Muscle layer of colon (tissue), 2 donors: ENCODE measurements around the gene IL1R2.

ENCODE experiments used
- H3K27ac ChIP-seq: one replicate; pipeline ENCODE4 v1.7.0; 2013; ENCODE audit warnings: low read depth, mild to moderate bottlenecking, low read length, moderate library complexity
- H3K27me3 ChIP-seq, 2 donors: one replicate each; pipeline ENCODE4 v1.7.0; 2013; ENCODE audit warnings: low read length in 2 of 2, mild to moderate bottlenecking in 2 of 2; ENCODE audit not compliant: insufficient read depth in 2 of 2, control insufficient read depth in 1 of 2
- H3K36me3 ChIP-seq: one replicate; pipeline ENCODE4 v1.7.0; 2013; ENCODE audit warnings: mild to moderate bottlenecking, low read length; ENCODE audit not compliant: insufficient read depth
- H3K4me1 ChIP-seq: one replicate; pipeline ENCODE4 v1.7.0; 2013; ENCODE audit warnings: mild to moderate bottlenecking, low read length; ENCODE audit not compliant: insufficient read depth
- H3K4me3 ChIP-seq, 2 donors: one replicate each; pipeline ENCODE4 v1.7.0; 2013; ENCODE audit warnings: low read length in 2 of 2, low read depth in 1 of 2, mild to moderate bottlenecking in 1 of 2, moderate library complexity in 1 of 2
- H3K9ac ChIP-seq: one replicate; pipeline ENCODE4 v1.7.0; 2013; ENCODE audit warnings: low read length
- H3K9me3 ChIP-seq: one replicate; pipeline ENCODE4 v1.7.0; 2013; ENCODE audit warnings: mild to moderate bottlenecking, low read length
- donor health status: abdominal sarcoma.
- donor health status: Adenocarcinoma of cecum.

IL1R2 gene

GRCh38 chr2:102013206-102014040 is 21.7 kb downstream of the IL1R2 start:
- H3K4me1 ChIP-seq, result no peaks in the 10 kb centered on the region
- no peaks in the 10 kb centered on the region for H3K36me3 ChIP-seq
- H3K27ac ChIP-seq, result no peak overlapping the region
- no peaks in the 10 kb centered on the region for H3K27me3 ChIP-seq
- no peak overlapping the region for H3K9ac ChIP-seq
- H3K4me3 ChIP-seq, result no peak overlapping the region
- no peaks in the 10 kb centered on the region for H3K9me3 ChIP-seq

GRCh38 chr2:102014041-102014345 is 22.2 kb downstream of the IL1R2 start:
- Histone ChIP-seq H3K9ac (no peak overlapping the region), H3K36me3 (no peaks in the 10 kb centered on the region), H3K4me1 (no peaks in the 10 kb centered on the region), H3K9me3 (no peaks in the 10 kb centered on the region), H3K27ac (no peak overlapping the region), H3K4me3 (no peak overlapping the region), H3K27me3 (no peaks in the 10 kb centered on the region)

- Histone ChIP-seq H3K27ac (no peak overlapping the region), H3K36me3 (no peaks in the 10 kb centered on the region), H3K27me3 (no peaks in the 10 kb centered on the region), H3K4me1 (no peaks in the 10 kb centered on the region), H3K9me3 (no peaks in the 10 kb centered on the region), H3K4me3 (no peak overlapping the region), H3K9ac (no peak overlapping the region)
These were observed 23.6 kb downstream of the IL1R2 start for GRCh38 chr2:102015399-102015798.

- Histone ChIP-seq H3K4me1 (no peaks in the 10 kb centered on the region), H3K9ac (no peak overlapping the region), H3K9me3 (no peaks in the 10 kb centered on the region), H3K27me3 (no peaks in the 10 kb centered on the region), H3K27ac (no peak overlapping the region), H3K36me3 (no peaks in the 10 kb centered on the region), H3K4me3 (no peak overlapping the region)
These were observed 24.7 kb downstream of the IL1R2 start for GRCh38 chr2:102016399-102016955.

GRCh38 chr2:102018823-102019445 is 27.2 kb downstream of the IL1R2 start:
- H3K27ac ChIP-seq, result no peak overlapping the region
- no peaks in the 10 kb centered on the region for H3K4me1 ChIP-seq
- no peak overlapping the region for H3K9ac ChIP-seq
- no peaks in the 10 kb centered on the region for H3K27me3 ChIP-seq
- no peak overlapping the region for H3K4me3 ChIP-seq
- no peaks in the 10 kb centered on the region for H3K36me3 ChIP-seq
- no peaks in the 10 kb centered on the region for H3K9me3 ChIP-seq

GRCh38 chr2:102020596-102021170 is 28.9 kb downstream of the IL1R2 start:
- Histone ChIP-seq H3K9me3 (no peaks in the 10 kb centered on the region), H3K4me1 (no peaks in the 10 kb centered on the region), H3K27me3 (no peaks in the 10 kb centered on the region), H3K4me3 (no peak overlapping the region), H3K9ac (no peak overlapping the region), H3K36me3 (no peaks in the 10 kb centered on the region), H3K27ac (no peak overlapping the region)

- Histone ChIP-seq H3K9me3 (no peaks in the 10 kb centered on the region), H3K4me3 (no peak overlapping the region), H3K36me3 (no peaks in the 10 kb centered on the region), H3K27me3 (no peaks in the 10 kb centered on the region), H3K4me1 (peaks cover 4% of the 10 kb centered on the region), H3K9ac (no peak overlapping the region), H3K27ac (no peak overlapping the region)
These were observed 30.0 kb downstream of the IL1R2 start for GRCh38 chr2:102021779-102022178.

GRCh38 chr2:102022884-102023539 is 31.3 kb downstream of the IL1R2 start:
- Histone ChIP-seq H3K27ac (no peak overlapping the region), H3K4me1 (peaks cover 17% of the 10 kb centered on the region), H3K36me3 (no peaks in the 10 kb centered on the region)

GRCh38 chr2:102024410-102024809 is 32.6 kb downstream of the IL1R2 start:
- H3K27me3 ChIP-seq, result no peaks in the 10 kb centered on the region
- H3K4me3 ChIP-seq, result no peak overlapping the region
- H3K9me3 ChIP-seq, result no peaks in the 10 kb centered on the region
- no peak overlapping the region for H3K9ac ChIP-seq
- H3K4me1 ChIP-seq, result peaks cover 18% of the 10 kb centered on the region
- H3K27ac ChIP-seq, result no peak overlapping the region
- H3K36me3 ChIP-seq, result no peaks in the 10 kb centered on the region

More at GRCh38 chr2:102022884-102023539, 31.3 kb downstream of the IL1R2 start:
- H3K27me3 ChIP-seq, result no peaks in the 10 kb centered on the region
- H3K4me3 ChIP-seq, result no peak overlapping the region
- H3K9ac ChIP-seq, result no peak overlapping the region
- no peaks in the 10 kb centered on the region for H3K9me3 ChIP-seq

- Histone ChIP-seq H3K4me3 (no peak overlapping the region), H3K27me3 (no peaks in the 10 kb centered on the region), H3K27ac (no peak overlapping the region), H3K36me3 (no peaks in the 10 kb centered on the region), H3K9me3 (no peaks in the 10 kb centered on the region), H3K4me1 (peaks cover 18% of the 10 kb centered on the region), H3K9ac (no peak overlapping the region)
These were observed 33.3 kb downstream of the IL1R2 start for GRCh38 chr2:102025016-102025501.

GRCh38 chr2:102025583-102026267 is 34.0 kb downstream of the IL1R2 start:
- Histone ChIP-seq H3K27me3 (no peaks in the 10 kb centered on the region), H3K9ac (no peak overlapping the region), H3K9me3 (no peaks in the 10 kb centered on the region), H3K27ac (no peak overlapping the region), H3K36me3 (no peaks in the 10 kb centered on the region), H3K4me3 (no peak overlapping the region), H3K4me1 (peaks cover 18% of the 10 kb centered on the region)
